GM23248 (cell line): ENCODE results near the gene CAMTA1. TPM values are rescaled to one million over a fixed set of nuclear protein-coding genes. Genes with fewer than 3 reads are reported as not detected.
A peak's percentile ranks its signal among the peaks of the same experiment; 100 is the strongest.

Source experiments
- DNase-seq: peaks from one replicate; pipeline ENCODE4 v3.0.0-alpha.2; 2015
- H2AFZ ChIP-seq: fragments of 200-600 bp; sonication (generic); 2 replicates; pipeline ENCODE4 v1.6.1; 2016; ENCODE audit warnings: antibody characterized with exemption
- H3F3A ChIP-seq: fragments of 200-600 bp; sonication (generic); 2 replicates; pipeline ENCODE4 v1.6.1; 2016; ENCODE audit warnings: mild to moderate bottlenecking, antibody characterized with exemption, mixed run types; ENCODE audit not compliant: insufficient read depth
- H3K27ac ChIP-seq: fragments of 200-600 bp; sonication (generic); 2 replicates; pipeline ENCODE4 v1.5.1; 2016; ENCODE audit warnings: mild to moderate bottlenecking
- H3K27me3 ChIP-seq: fragments of 200-600 bp; sonication (generic); replicated peaks from 2 replicates; pipeline ENCODE4 v1.6.1; 2016; ENCODE audit warnings: mild to moderate bottlenecking; ENCODE audit not compliant: insufficient read depth
- H3K36me3 ChIP-seq: fragments of 200-600 bp; sonication (generic); 2 replicates; pipeline ENCODE4 v1.6.1; 2016; ENCODE audit warnings: low read depth, mild to moderate bottlenecking
- H3K4me1 ChIP-seq: fragments of 200-600 bp; sonication (generic); 2 replicates; pipeline ENCODE4 v1.6.1; 2016; ENCODE audit warnings: mild to moderate bottlenecking; ENCODE audit not compliant: insufficient read depth
- H3K4me2 ChIP-seq: fragments of 200-600 bp; sonication (generic); one replicate; pipeline ENCODE4 v1.6.1; 2016; ENCODE audit warnings: mild to moderate bottlenecking; ENCODE audit not compliant: unreplicated experiment
- H3K4me3 ChIP-seq: fragments of 200-600 bp; sonication (generic); 2 replicates; pipeline ENCODE4 v1.5.1; 2016; ENCODE audit warnings: mild to moderate bottlenecking
- H3K79me2 ChIP-seq: fragments of 200-600 bp; sonication (generic); 2 replicates; pipeline ENCODE4 v1.6.1; 2016; ENCODE audit warnings: mild to moderate bottlenecking; ENCODE audit not compliant: insufficient read depth
- H3K9ac ChIP-seq: fragments of 200-600 bp; sonication (generic); 2 replicates; pipeline ENCODE4 v1.6.1; 2016; ENCODE audit warnings: mild to moderate bottlenecking
- H3K9me2 ChIP-seq: fragments of 200-600 bp; sonication (generic); 2 replicates; pipeline ENCODE4 v1.6.1; 2016; ENCODE audit warnings: mixed run types, mild to moderate bottlenecking, moderate library complexity; ENCODE audit not compliant: insufficient read depth
- H3K9me3 ChIP-seq: fragments of 200-600 bp; sonication (generic); one replicate; pipeline ENCODE4 v1.6.1; 2017; ENCODE audit warnings: low read depth
- H4K20me1 ChIP-seq: fragments of 200-600 bp; sonication (generic); 2 replicates; pipeline ENCODE4 v1.6.0; 2016; ENCODE audit not compliant: insufficient read depth
- EZH2 ChIP-seq: fragments of 200-600 bp; sonication (generic); IDR thresholded peaks from 2 replicates; pipeline ENCODE4 v1.6.1; 2018; ENCODE audit warnings: antibody characterized with exemption, mild to moderate bottlenecking; ENCODE audit not compliant: insufficient read depth, poor library complexity, severe bottlenecking
- EZH2phosphoT487 ChIP-seq: fragments of 200-600 bp; sonication (generic); IDR thresholded peaks from 2 replicates; pipeline ENCODE4 v1.6.1; 2018; ENCODE audit warnings: antibody characterized with exemption, moderate library complexity, mild to moderate bottlenecking, low read depth; ENCODE audit not compliant: insufficient read depth
- WGBS, 2 experiments: methylation state at CpG; one replicate each; pipeline ENCODE4 v1.1.6; 2015 to 2017; ENCODE audit warnings: low lambda C conversion rate in 2 of 2, low coverage in 1 of 2; ENCODE audit errors: missing lambda C conversion rate in 2 of 2; 5-methylcytosine and 5-hydroxymethylcytosine counted together
- in situ Hi-C: fragments of 300-500 bp; cut with MboI; formaldehyde crosslinking; loops from 2 replicates; pipeline ENCODE4 v1.15.0; 2020
- polyA plus RNA-seq: library from polyadenylated mRNA; unstranded; fragments of >200 nt; fragmentation: Nextera tagmentation; extraction: Ambion mirVana; gene quantifications from 2 replicates; pipeline ENCODE4 v1.2.1, GENCODE V29; 2016
- total RNA-seq: library from RNA; depleted of rRNA; stranded (reverse); fragments of >200 nt; shearing (Covaris generic); gene quantifications from 2 replicates; pipeline ENCODE4 v1.2.3, GENCODE V29; 2014

CAMTA1 gene
- total and polyA plus RNA-seq, 2 experiments from 2014 or later = 50.1 to 165 TPM

DNA sequence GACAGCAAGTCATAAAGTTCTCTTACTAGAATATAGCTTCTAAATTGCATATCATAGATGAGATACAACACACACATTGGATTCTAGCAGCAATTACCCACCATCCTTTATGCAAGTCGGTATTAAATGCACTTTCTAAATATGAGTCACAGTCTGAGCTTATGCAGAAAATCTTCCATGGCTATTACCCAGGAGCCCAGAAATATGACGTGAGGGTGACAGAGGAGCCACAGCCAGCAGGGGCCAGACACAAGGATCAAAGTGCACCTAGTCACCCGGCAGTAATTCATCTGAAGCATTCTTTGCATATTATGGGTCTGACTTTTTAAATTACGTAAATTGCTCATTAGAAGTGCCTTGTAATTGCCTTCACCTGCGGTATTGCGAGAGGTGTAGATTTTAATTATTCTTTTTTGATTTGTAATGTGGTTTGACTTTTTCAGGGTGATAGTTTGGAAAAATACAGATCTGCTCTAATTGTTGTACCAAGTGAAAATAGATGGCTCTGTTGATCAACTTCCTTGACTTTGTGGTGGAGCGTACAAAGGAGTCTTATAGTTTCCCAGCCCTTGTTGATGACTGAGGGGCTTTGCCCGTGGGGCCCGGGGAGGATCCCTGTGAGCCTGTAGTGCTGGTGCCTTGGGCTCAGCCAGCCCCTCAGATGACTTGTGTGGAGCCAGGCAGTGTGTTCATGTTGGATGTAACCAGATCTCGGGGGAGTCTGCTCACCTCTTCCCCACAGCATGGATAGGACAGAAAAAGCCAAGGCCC is 515.8 kb downstream of the CAMTA1 start:
- H3K79me2 ChIP-seq = no peaks in the 10 kb centered on the region
- peak; percentile 95 for DNase-seq
- peak overlapping the region; percentile 93 for H3K27ac ChIP-seq
- in situ Hi-C loops = no loop called here
- H3K27me3 ChIP-seq = no peaks in the 10 kb centered on the region
- peak overlapping the region; percentile 77 for H3K4me2 ChIP-seq
- H3F3A ChIP-seq = peaks cover 44% of the 10 kb centered on the region
- WGBS, 2 experiments = 24 to 27% methylated on average over 10 of the region's 10 CpGs
- H3K9ac ChIP-seq = peak overlapping the region; percentile 70
- TF ChIP-seq EZH2phosphoT487 = no peak
- TF ChIP-seq EZH2 = no peak
- no peaks in the 10 kb centered on the region for H3K9me2 ChIP-seq
- H3K4me1 ChIP-seq = peaks cover 42% of the 10 kb centered on the region
- no peaks in the 10 kb centered on the region for H4K20me1 ChIP-seq
- H2AFZ ChIP-seq = no peak overlapping the region
- H3K4me3 ChIP-seq = no peak overlapping the region
- no peaks in the 10 kb centered on the region for H3K36me3 ChIP-seq
- H3K9me3 ChIP-seq = no peaks in the 10 kb centered on the region

DNA sequence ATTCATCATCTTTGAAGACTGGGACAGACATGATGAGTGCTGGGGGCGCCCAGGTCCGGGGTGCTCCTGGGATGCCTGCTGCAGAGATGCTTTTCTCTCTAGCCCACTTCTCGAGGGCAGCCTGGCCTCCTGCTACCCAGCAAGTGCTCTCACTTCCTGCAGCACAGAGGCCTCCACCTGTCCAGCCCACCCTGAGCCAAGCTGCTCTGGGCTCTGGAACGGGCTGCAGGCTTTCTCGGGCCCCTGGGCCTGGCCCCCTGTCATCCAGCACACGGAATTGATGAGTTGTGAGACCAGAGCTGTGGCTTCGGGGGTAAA is 516.4 kb downstream of the CAMTA1 start:
- no peaks in the 10 kb centered on the region for H3K9me3 ChIP-seq
- TF ChIP-seq EZH2 (no peak), EZH2phosphoT487 (no peak)
- H3K27me3 ChIP-seq = no peaks in the 10 kb centered on the region
- H3K4me2 ChIP-seq = no peak overlapping the region
- H3K9ac ChIP-seq = no peak overlapping the region
- no peak for DNase-seq
- H3K4me3 ChIP-seq = no peak overlapping the region
- H2AFZ ChIP-seq = no peak overlapping the region
- H3F3A ChIP-seq = peaks cover 44% of the 10 kb centered on the region
- no peaks in the 10 kb centered on the region for H4K20me1 ChIP-seq
- H3K27ac ChIP-seq = peak overlapping the region; percentile 93
- WGBS, 2 experiments = 46 to 47% methylated on average over 5 to 7 of the region's 7 CpGs
- H3K79me2 ChIP-seq = no peaks in the 10 kb centered on the region
- peaks cover 42% of the 10 kb centered on the region for H3K4me1 ChIP-seq
- no peaks in the 10 kb centered on the region for H3K36me3 ChIP-seq
- in situ Hi-C loops = no loop called here
- no peaks in the 10 kb centered on the region for H3K9me2 ChIP-seq

DNA sequence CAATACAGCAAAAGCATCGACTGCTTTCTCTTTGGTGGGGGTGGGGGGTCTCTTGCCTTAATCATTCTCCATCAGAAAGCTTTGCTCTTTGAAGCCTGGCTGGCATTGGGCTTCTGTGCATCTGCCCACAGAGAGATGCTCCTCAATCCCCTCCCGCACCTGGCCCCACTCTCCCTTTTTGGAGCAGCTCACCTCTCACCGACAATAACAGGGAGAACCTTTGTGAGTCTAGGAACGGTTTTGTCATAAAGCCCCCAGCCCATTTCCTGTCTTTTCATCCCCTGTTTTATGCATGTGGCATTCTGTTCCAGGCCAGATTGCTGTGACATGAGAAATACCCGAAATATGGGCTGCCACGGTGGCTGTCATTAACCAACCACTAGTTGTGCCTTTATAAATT is 516.9 kb downstream of the CAMTA1 start:
- Histone ChIP-seq H3K4me2 (no peak overlapping the region), H3K9me2 (no peaks in the 10 kb centered on the region), H3K9me3 (no peaks in the 10 kb centered on the region), H3K27ac (no peak overlapping the region), H4K20me1 (no peaks in the 10 kb centered on the region), H3K4me3 (no peak overlapping the region), H3F3A (peaks cover 41% of the 10 kb centered on the region), H2AFZ (no peak overlapping the region), H3K27me3 (no peaks in the 10 kb centered on the region), H3K79me2 (no peaks in the 10 kb centered on the region), H3K4me1 (peaks cover 42% of the 10 kb centered on the region), H3K36me3 (no peaks in the 10 kb centered on the region), H3K9ac (no peak overlapping the region)
- TF ChIP-seq EZH2 (no peak), EZH2phosphoT487 (no peak)
- in situ Hi-C loops = no loop called here
- WGBS, 2 experiments = 44 to 45% methylated on average over 6 of the region's 6 CpGs
- no peak for DNase-seq

DNA sequence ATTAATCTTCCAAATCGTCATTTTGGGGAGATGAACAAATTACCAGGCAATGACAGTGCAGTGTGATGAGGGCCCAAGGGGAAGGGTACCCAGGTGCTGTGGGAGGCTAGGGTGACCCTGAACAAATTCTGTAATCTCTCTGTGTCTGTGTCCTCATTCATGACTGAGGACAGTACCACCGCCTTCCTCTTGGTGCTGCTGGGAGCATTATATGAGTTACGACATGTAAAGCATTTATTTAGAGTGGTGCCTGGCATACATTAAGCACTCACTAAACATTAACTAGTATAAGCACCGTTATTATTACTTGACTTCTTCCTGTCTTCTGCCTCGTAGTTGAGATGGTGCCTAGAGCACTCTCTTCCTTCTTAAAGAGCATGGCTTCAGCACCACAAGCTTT is 517.6 kb downstream of the CAMTA1 start:
- peaks cover 37% of the 10 kb centered on the region for H3K4me1 ChIP-seq
- no peak overlapping the region for H3K27ac ChIP-seq

More for the DNA sequence above, 517.6 kb downstream of the CAMTA1 start:
- H3F3A ChIP-seq = peaks cover 34% of the 10 kb centered on the region
- no peaks in the 10 kb centered on the region for H4K20me1 ChIP-seq
- no peaks in the 10 kb centered on the region for H3K27me3 ChIP-seq
- no peaks in the 10 kb centered on the region for H3K79me2 ChIP-seq
- no peak overlapping the region for H3K9ac ChIP-seq
- H3K9me2 ChIP-seq = no peaks in the 10 kb centered on the region
- in situ Hi-C loops = no loop called here
- H3K4me2 ChIP-seq = no peak overlapping the region
- 64 to 69% methylated on average over 5 of the region's 5 CpGs for WGBS, 2 experiments
- TF ChIP-seq EZH2 (no peak), EZH2phosphoT487 (no peak)
- no peak for DNase-seq
- no peak overlapping the region for H2AFZ ChIP-seq
- no peaks in the 10 kb centered on the region for H3K36me3 ChIP-seq
- H3K4me3 ChIP-seq = no peak overlapping the region
- no peaks in the 10 kb centered on the region for H3K9me3 ChIP-seq
